Gastrocnemius medialis (tissue), 4 donors: ENCODE data around the gene DNAAF1. TPM values are rescaled to one million over a fixed set of nuclear protein-coding genes. Genes with fewer than 3 reads are reported as not detected.

Experiments used
- ATAC-seq, 2 donors: fragments of 150-250 bp; one replicate each; pipeline ENCODE4 v1.9.1; 2016
- DNase-seq, 2 donors: peaks; one replicate each; pipeline ENCODE4 v3.0.0-alpha.2; 2019
- H3K27ac ChIP-seq, 4 donors: fragments of 200-600 bp; sonication (generic); 1 replicate in 1 of 4; 2 replicates in 3 of 4; pipeline ENCODE4 v1.5.1; 2016 to 2018; ENCODE audit warnings: mild to moderate bottlenecking in 2 of 4, moderate library complexity in 1 of 4
- H3K27me3 ChIP-seq, 3 donors: fragments of 200-600 bp; sonication (generic) in 2 of 3; 1 replicate in 1 of 3; 2 replicates in 2 of 3; pipeline versions ENCODE4 v1.5.1 to v1.6.0; 2016 to 2019; ENCODE audit warnings: mild to moderate bottlenecking in 1 of 3, moderate library complexity in 1 of 3
- H3K36me3 ChIP-seq, 2 donors: fragments of 200-600 bp; sonication (generic) in 1 of 2; one replicate each; pipeline ENCODE4 v1.5.1; 2017 to 2018
- H3K4me1 ChIP-seq, 2 donors: fragments of 200-600 bp; sonication (generic) in 1 of 2; one replicate each; pipeline ENCODE4 v1.5.1; 2016 to 2017; ENCODE audit warnings: mild to moderate bottlenecking in 2 of 2
- H3K4me3 ChIP-seq, 4 donors: fragments of 200-600 bp; sonication (generic) in 3 of 4; 1 replicate in 1 of 4; 2 replicates in 3 of 4; pipeline ENCODE4 v1.5.1; 2016 to 2019; ENCODE audit warnings: mild to moderate bottlenecking in 2 of 4
- H3K9me3 ChIP-seq, 3 donors: fragments of 200-600 bp; sonication (generic) in 2 of 3; 1 replicate in 1 of 3; 2 replicates in 2 of 3; pipeline ENCODE4 v1.5.1; 2016 to 2019
- POLR2A ChIP-seq, 2 donors: fragments of 450-650 bp; IDR thresholded peaks; one replicate each; pipeline ENCODE4 v1.6.1; 2017; ENCODE audit warnings: antibody characterized with exemption in 2 of 2, mild to moderate bottlenecking in 2 of 2, moderate library complexity in 2 of 2
- in situ Hi-C, 4 donors: fragments of 200-750 bp; cut with MboI; loops; one replicate each; pipeline versions ENCODE4 v1.15.0 to v1.8.0; 2017; ENCODE audit warnings: low sequenced_read_pairs in 4 of 4
- intact Hi-C: fragments of 100-400 bp; cut with DNase I; formaldehyde crosslinking; loops from one replicate; pipeline ENCODE4 v1.15.1; 2023; ENCODE audit warnings: low total_unique reads
- total RNA-seq, 4 donors: library from RNA; depleted of rRNA; stranded (reverse); fragments of >200 nt; gene quantifications; one replicate each; pipeline versions ENCODE4 v1.1.0 to v1.2.3, GENCODE V29; 2016
- TF ChIP-seq, protein P1 (sequence below), 5 experiments: fragments of 450-650 bp in 3 of 5; fragments of 200-600 bp in 2 of 5; sonication (generic) in 2 of 5; IDR thresholded peaks in 4 of 5; conservative IDR thresholded peaks in 1 of 5; 1 replicate in 4 of 5; 2 replicates in 1 of 5; pipeline ENCODE4 v1.5.1; 2016 to 2019; ENCODE audit warnings: antibody characterized with exemption in 5 of 5, mild to moderate bottlenecking in 3 of 5, moderate library complexity in 3 of 5

DNAAF1 gene
- total RNA-seq, 4 donors from 2014 or later = not detected

DNA sequence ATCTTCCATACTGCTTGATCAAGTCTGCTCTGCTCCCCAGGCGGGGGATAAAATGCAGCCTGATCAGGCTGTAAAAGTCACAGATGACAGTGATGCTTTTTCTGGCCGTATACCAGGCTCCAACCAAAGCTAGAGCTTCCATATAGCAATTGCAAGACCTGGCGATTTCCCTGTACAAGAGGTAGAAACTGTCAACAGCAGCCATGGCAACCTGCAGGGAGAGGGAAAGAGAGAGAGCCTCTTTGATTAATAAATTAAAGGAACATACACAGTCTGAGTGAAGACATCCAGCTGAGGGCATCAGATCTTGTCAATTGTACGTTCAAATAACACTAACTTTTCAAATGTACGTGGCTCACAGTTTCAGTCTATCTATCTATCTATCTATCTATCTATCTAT, 14.0 kb upstream of the DNAAF1 start:
- no peaks in the 10 kb centered on the region for H3K9me3 ChIP-seq
- no peak for ATAC-seq
- intact Hi-C loops (no loop called here), in situ Hi-C loops (no loop called here)
- peaks cover 0 to 23% of the 10 kb centered on the region in 2 donors for H3K36me3 ChIP-seq
- H3K27ac ChIP-seq = no peak overlapping the region
- TF ChIP-seq POLR2A (IDR thresholded peaks at IDR 0.05) = no peak
- TF ChIP-seq, protein P1, sequence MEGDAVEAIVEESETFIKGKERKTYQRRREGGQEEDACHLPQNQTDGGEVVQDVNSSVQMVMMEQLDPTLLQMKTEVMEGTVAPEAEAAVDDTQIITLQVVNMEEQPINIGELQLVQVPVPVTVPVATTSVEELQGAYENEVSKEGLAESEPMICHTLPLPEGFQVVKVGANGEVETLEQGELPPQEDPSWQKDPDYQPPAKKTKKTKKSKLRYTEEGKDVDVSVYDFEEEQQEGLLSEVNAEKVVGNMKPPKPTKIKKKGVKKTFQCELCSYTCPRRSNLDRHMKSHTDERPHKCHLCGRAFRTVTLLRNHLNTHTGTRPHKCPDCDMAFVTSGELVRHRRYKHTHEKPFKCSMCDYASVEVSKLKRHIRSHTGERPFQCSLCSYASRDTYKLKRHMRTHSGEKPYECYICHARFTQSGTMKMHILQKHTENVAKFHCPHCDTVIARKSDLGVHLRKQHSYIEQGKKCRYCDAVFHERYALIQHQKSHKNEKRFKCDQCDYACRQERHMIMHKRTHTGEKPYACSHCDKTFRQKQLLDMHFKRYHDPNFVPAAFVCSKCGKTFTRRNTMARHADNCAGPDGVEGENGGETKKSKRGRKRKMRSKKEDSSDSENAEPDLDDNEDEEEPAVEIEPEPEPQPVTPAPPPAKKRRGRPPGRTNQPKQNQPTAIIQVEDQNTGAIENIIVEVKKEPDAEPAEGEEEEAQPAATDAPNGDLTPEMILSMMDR (IDR thresholded peaks at IDR 0.05 in 4 of 5, conservative IDR thresholded peaks at IDR 0.05 in 1 of 5) = no peak
- H3K4me1 ChIP-seq = no peaks in the 10 kb centered on the region
- H3K4me3 ChIP-seq = no peak overlapping the region
- no peak for DNase-seq
- no peaks in the 10 kb centered on the region for H3K27me3 ChIP-seq

DNA sequence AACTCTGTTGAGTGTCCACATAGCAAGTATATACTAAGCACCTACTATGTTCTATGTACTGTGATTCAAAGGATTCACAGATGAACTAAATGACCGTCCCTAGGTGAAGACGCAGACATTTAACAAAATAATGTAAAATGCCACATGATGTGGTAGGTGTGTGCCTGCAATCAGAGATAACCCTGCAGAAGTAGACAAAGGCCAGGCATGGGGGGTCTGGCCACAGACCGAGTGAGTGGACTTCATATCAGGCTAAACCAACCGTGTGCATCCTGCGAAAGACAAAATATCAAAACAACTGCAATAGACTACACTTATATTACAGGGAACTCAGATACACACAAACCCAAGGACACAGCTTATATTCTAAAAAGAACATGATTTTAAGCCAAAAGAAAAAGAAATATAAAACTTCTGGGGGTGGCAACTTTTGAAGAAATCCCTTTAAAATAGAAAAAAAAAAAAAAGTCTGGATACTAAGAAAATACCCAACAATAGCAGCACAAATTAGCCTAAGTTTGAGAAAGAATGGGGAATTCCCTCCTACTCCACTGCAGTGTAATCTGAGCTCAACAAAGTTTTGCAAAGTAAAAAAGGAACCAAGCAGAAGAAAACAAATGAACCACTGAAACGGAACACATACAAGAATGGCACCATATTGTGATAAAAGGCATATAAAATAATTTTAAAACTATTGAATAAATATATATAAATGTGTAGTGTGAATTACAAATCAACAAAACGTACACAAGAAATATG, 12.4 kb upstream of the DNAAF1 start:
- peaks cover 0 to 23% of the 10 kb centered on the region in 2 donors for H3K36me3 ChIP-seq
- in situ Hi-C loops = no loop called here
- peaks cover 0 to 2% of the 10 kb centered on the region in 2 donors for H3K4me1 ChIP-seq
- DNase-seq = no peak
- H3K9me3 ChIP-seq = no peaks in the 10 kb centered on the region
- TF ChIP-seq, protein P1 (IDR thresholded peaks at IDR 0.05 in 4 of 5, conservative IDR thresholded peaks at IDR 0.05 in 1 of 5) = no peak
- TF ChIP-seq POLR2A (IDR thresholded peaks at IDR 0.05) = no peak
- H3K27me3 ChIP-seq = no peaks in the 10 kb centered on the region
- ATAC-seq = no peak
- intact Hi-C loops = no loop called here
- no peak overlapping the region for H3K27ac ChIP-seq
- H3K4me3 ChIP-seq = no peak overlapping the region

DNA sequence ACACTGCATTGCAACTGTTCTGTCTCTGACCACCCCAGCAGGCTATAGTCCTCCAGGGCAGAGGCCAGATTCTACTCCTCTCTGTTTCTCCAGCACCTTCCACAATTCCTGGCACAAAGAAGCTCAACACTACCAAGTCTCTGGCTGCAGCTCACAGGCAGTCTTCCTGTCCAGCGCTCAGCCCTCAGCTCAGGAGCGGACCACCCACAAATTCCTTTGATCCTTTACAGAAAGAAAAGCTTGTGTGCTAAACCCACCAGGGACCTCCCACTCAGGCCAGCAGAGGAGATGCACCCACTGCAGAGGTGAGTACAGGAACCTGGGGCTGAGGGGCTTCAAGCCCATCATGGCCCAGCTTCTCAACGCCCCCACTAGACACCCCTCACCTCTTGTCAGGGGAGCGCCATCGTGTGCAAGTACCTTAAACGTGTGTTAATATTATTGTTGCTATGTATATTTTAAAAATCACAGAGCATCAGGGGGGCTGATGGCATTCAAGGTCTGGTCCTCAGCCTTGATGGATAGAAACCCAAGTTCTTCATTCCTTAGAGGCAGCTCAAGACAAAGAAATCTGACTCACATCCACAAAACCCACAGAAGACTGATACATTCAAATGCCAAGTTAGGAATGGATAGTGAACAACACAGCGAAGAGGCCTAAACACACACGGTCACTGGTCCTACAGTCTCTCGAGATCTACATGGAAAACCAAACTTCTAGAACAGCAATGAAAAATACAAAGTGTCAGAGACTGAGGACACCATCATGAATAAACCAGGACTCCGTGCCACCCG, 8.6 kb upstream of the DNAAF1 start:
- H3K4me3 ChIP-seq = no peak overlapping the region
- H3K27me3 ChIP-seq = no peaks in the 10 kb centered on the region
- intact Hi-C loops = loop anchor here (2.0 to 5.0 kb wide), 3 partner anchors 20 to 239 kb away; partner anchors contain the start of genes MBTPS1 and MLYCD
- H3K27ac ChIP-seq = peak overlapping the region in 1 of 4 donors; percentile 35
- H3K9me3 ChIP-seq = no peaks in the 10 kb centered on the region
- peaks cover 8 to 20% of the 10 kb centered on the region in 2 donors for H3K4me1 ChIP-seq
- ATAC-seq (no peak), DNase-seq (no peak)
- no peaks in the 10 kb centered on the region for H3K36me3 ChIP-seq
- in situ Hi-C loops = no loop called here
- no peak for TF ChIP-seq POLR2A (IDR thresholded peaks at IDR 0.05)

DNA sequence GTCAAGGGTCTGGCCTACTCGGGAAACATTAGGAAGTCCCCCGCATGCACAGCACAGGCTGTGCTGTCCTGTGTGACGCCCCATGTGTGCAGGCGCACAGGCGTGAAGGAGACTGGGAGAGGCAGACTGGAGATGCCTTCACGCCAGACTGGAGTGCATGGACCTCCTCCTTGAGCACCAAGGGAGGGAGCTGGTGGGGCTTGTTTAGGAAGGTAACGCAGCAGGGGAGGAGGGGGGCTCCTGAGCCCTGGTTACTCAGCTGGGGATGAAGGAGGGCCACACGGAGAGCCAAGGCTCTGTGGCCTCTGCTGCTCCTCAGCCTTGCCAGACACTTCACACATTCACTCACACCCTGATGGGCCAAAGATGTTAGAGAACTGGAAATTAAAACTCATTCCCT, 7.8 kb upstream of the DNAAF1 start:
- Histone ChIP-seq H3K4me3 (no peak overlapping the region), H3K27ac (peak overlapping the region; percentile 86 to 92 (median 87)), H3K36me3 (no peaks in the 10 kb centered on the region), H3K4me1 (peaks cover 8 to 24% of the 10 kb centered on the region in 2 donors), H3K9me3 (no peaks in the 10 kb centered on the region), H3K27me3 (no peaks in the 10 kb centered on the region)
- in situ Hi-C loops (no loop called here), intact Hi-C loops (loop anchor here (2.0 to 5.0 kb wide), 3 partner anchors 20 to 240 kb away; partner anchors contain the start of genes MBTPS1 and MLYCD)
- ATAC-seq = no peak
- no peak for DNase-seq
- TF ChIP-seq POLR2A (IDR thresholded peaks at IDR 0.05) = no peak
- TF ChIP-seq, protein P1 (IDR thresholded peaks at IDR 0.05 in 4 of 5, conservative IDR thresholded peaks at IDR 0.05 in 1 of 5) = no peak
